ENCODE results near the gene FLG. TPM values are rescaled to one million over a fixed set of nuclear protein-coding genes. Genes with fewer than 3 reads are reported as not detected.
"Not testable (repeated sequence)": the region's sequence is repeated elsewhere in the genome, so short reads cannot be mapped to it uniquely, and the experiment has no call there.

Gene FLG
- total RNA-seq, 2 experiments from 2014 or later, result not detected

DNA sequence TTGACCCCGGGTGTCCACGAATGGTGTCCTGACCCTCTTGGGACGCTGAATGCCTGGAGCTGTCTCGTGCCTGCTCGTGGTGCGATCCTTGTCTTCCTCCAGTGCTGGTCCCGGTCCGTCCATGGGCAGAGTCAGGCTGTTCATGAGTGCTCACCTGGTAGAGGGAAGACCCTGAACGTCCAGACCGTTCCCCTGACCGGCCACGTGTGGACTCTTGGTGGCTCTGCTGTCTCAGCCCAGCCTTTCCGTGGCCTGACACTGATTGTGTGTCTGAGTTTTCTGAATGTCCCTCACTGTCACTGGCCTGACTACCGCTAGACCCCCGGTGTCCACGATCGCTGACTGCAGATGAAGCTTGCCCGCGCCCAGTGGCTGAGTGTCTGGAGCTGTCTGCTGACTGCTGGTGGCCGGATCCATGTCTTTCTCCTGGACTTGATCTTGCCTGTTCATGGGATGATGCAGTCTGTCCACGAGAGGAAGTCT is 11.7 kb downstream of the FLG start:
- H3K4me3 Mint-ChIP-seq, result no peak overlapping the region
- ChIA-PET POLR2A (no interaction called here), CTCF (no interaction called here)
- H3K4me1 Mint-ChIP-seq, result no peaks in the 10 kb centered on the region
- H3K27ac Mint-ChIP-seq, result no peak overlapping the region
- DNase-seq, result no peak
- H3K9me3 Mint-ChIP-seq, result peaks cover 6% of the 10 kb centered on the region
- peaks cover 1% of the 10 kb centered on the region for H3K27me3 Mint-ChIP-seq
- H3K36me3 Mint-ChIP-seq (ENCODE audit: low read depth), result no peaks in the 10 kb centered on the region

DNA sequence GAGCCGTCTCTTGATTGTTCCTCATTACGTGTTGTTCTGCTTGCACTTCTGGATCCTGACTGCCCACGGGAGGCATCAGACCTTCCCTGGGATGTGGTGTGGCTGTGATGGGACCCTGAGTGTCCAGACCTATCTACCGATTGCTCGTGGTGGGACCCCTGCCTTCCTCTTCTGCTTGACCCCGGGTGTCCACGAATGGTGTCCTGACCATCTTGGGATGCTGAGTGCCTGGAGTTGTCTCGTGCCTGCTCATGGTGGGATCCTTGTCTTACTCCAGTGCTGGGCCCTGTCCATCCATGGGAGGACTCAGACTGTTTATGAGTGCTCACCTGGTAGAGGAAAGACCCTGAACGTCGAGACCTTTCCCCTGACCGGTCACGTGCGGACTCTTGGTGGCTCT is 12.9 kb downstream of the FLG start:
- H3K27me3 Mint-ChIP-seq; H3K36me3 Mint-ChIP-seq (ENCODE audit: low read depth); H3K4me3 Mint-ChIP-seq; H3K9me3 Mint-ChIP-seq; H3K4me1 Mint-ChIP-seq; POLR2A ChIA-PET; DNase-seq; H3K27ac Mint-ChIP-seq: not testable (repeated sequence)
- CTCF ChIA-PET, result interaction anchor here (1.2 kb wide), 1 partner anchor 8 kb away, joined by 3 read pairs; no protein-coding TSS in a partner anchor

DNA sequence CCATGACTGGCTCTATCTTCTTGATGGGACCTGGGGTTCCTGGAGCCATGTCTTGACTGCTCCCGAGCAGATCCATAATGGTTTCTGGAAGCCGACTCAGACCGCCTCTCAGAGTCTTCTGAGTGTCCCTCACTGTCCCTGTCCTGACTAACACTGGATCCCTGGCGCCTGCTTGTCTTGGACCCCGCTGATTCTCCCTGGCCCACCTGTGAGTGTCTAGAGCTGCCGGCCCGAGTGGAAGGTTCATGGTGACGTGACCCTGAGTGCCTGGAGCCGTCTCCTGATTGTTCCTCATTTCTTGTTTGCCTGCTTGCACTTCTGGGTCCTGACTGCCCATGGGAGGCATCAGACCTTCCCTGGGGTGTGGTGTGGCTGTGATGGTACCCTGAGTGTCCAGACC is 15.1 kb downstream of the FLG start:
- H3K4me3 Mint-ChIP-seq, result no peak overlapping the region
- POLR2A ChIA-PET, result no interaction called here
- H3K27ac Mint-ChIP-seq, result no peak overlapping the region
- H3K36me3 Mint-ChIP-seq (ENCODE audit: low read depth), result no peaks in the 10 kb centered on the region
- peaks cover 8% of the 10 kb centered on the region for H3K9me3 Mint-ChIP-seq
- H3K4me1 Mint-ChIP-seq, result no peaks in the 10 kb centered on the region
- no peak for DNase-seq
- H3K27me3 Mint-ChIP-seq, result no peaks in the 10 kb centered on the region
- CTCF ChIA-PET, result no interaction called here

DNA sequence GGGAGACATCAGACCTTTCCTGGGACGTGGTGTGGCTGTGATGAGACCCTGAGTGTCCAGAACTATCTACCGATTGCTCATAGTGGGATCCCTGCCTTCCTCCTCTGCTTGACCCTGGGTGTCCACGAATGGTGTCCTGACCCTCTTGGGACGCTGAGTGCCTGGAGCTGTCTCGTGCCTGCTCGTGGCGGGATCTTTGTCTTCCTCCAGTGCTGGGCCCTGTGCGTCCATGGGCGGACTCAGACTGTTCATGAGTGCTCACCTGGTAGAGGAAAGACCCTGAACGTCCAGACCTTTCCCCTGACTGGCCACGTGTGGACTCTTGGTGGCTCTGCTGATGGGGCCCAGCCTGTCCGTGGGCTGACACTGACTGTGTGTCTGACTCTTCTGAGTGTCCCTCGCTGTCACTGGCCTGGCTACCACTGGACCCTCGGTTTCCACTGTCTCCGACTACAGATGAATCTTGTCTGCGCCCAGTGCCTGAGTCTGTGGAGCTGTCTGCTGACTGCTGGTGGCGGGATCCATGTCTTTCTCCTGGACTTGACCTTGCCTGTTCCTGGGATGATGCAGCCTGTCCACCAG is 15.6 kb downstream of the FLG start:
- POLR2A ChIA-PET; H3K4me1 Mint-ChIP-seq; CTCF ChIA-PET; H3K27me3 Mint-ChIP-seq; DNase-seq; H3K27ac Mint-ChIP-seq; H3K36me3 Mint-ChIP-seq (ENCODE audit: low read depth); H3K9me3 Mint-ChIP-seq; H3K4me3 Mint-ChIP-seq: not testable (repeated sequence)

DNA sequence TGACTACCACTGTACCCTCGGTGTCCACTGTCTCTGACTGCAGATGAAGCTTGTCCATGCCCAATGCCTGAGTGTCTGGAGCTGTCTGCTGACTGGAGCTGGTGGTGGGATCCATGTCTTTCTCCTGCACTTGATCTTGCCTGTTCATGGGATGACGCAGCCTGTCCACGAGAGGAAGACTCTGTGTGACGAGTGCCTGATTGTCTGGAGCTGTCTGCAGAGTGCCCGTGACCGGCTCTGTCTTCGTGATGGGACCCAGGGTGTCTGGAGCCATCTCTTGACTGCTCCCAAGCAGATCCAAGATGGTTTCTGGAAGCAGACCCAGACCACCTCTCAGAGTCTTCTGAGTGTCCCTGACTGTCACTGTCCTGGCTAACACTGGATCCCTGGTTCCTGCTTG is 16.3 kb downstream of the FLG start:
- H3K9me3 Mint-ChIP-seq; H3K4me3 Mint-ChIP-seq; H3K36me3 Mint-ChIP-seq (ENCODE audit: low read depth); POLR2A ChIA-PET; H3K27ac Mint-ChIP-seq; H3K4me1 Mint-ChIP-seq; H3K27me3 Mint-ChIP-seq; DNase-seq: not testable (repeated sequence)
- CTCF ChIA-PET, result interaction anchor here (1.3 kb wide), 1 partner anchor 9 kb away, joined by 4 read pairs; no protein-coding TSS in a partner anchor

DNA sequence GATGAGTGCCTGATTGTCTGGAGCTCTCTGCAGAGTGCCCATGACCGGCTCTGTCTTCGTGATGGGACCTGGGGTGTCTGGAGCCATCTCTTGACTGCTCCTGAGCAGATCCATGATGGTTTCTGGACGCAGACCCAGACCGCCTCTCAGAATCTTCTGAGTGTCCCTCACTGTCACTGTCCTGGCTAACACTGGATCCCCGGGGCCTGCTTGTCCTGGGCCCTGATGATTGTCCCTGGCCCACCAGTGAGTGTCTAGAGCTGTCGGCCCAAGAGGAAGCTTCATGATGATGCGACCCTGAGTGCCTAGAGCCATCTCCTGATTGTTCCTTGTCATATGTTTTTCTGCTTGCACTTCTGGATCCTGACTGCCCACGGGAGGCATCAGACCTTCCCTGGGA is 17.1 kb downstream of the FLG start:
- CTCF ChIA-PET, result interaction anchor here (1.3 kb wide), 1 partner anchor 9 kb away, joined by 4 read pairs; no protein-coding TSS in a partner anchor
- POLR2A ChIA-PET; DNase-seq; H3K27ac Mint-ChIP-seq; H3K4me1 Mint-ChIP-seq; H3K36me3 Mint-ChIP-seq (ENCODE audit: low read depth); H3K9me3 Mint-ChIP-seq; H3K27me3 Mint-ChIP-seq; H3K4me3 Mint-ChIP-seq: not testable (repeated sequence)

DNA sequence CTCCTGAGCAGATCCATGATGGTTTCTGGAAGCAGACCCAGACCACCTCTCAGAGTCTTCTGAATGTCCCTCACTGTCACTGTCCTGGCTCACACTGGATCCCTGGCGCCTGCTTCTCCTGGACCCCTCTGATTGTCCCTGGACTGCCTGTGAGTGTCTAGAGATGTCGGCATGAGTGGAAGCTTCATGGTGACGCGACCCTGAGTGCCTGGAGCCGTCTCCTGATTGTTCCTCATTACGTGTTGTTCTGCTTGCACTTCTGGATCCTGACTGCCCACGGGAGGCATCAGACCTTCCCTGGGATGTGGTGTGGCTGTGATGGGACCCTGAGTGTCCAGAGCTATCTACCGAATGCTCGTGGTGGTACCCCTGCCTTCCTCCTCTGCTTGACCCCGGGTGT is 18.9 kb downstream of the FLG start:
- H3K36me3 Mint-ChIP-seq (ENCODE audit: low read depth); DNase-seq; POLR2A ChIA-PET; H3K4me3 Mint-ChIP-seq; CTCF ChIA-PET; H3K27ac Mint-ChIP-seq; H3K4me1 Mint-ChIP-seq; H3K9me3 Mint-ChIP-seq; H3K27me3 Mint-ChIP-seq: not testable (repeated sequence)

DNA sequence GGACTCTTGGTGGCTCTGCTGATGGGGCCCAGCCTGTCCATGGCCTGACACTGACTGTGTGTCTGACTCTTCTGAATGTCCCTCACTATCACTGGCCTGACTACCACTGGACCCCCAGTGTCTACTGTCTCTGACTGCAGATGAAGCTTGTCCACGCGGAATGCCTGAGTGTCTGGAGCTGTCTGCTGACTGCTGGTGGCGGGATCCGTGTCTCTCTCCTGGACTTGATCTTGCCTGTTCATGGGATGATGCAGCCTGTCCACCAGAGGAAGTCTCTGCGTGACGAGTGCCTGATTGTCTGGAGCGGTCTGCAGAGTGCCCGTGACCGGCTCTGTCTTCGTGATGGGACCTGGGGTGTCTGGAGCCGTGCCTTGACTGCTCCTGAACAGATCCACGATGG is 20.3 kb downstream of the FLG start:
- POLR2A ChIA-PET; DNase-seq; H3K4me3 Mint-ChIP-seq; H3K4me1 Mint-ChIP-seq; H3K9me3 Mint-ChIP-seq; H3K27me3 Mint-ChIP-seq; CTCF ChIA-PET; H3K27ac Mint-ChIP-seq; H3K36me3 Mint-ChIP-seq (ENCODE audit: low read depth): not testable (repeated sequence)

DNA sequence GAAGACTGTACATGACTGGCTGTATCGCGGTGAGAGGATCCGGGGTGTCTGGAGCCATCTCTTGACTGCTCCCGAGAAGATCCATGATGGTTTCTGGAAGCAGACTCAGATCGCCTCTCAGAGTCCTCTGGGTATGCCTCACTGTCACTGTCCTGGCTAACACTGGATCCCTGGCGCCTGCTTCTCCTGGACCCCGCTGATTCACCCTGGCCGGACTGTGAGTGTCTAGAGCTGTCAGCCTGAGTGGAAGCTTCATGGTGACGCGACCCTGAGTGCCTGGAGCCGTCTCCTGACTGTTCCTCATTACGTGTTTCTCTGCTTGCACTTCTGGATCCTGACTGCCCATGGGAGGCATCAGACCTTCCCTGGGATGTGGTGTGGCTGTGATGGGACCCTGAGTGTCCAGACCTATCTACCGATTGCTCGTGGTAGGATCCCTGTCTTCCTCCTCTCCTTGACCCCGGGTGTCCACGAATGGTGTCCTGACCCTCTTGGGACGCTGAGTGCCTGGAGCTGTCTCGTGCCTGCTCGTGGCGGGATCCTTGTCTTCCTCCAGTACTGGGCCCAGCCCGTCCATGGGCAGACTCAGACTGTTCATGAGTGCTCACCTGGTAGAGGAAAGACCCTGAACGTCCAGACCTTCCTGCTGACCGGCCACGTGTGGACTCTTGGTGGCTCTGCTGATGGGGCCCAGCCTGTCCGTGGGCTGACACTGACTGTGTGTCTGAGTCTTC is 21.7 kb downstream of the FLG start:
- H3K36me3 Mint-ChIP-seq (ENCODE audit: low read depth), result not testable (repeated sequence)

DNA sequence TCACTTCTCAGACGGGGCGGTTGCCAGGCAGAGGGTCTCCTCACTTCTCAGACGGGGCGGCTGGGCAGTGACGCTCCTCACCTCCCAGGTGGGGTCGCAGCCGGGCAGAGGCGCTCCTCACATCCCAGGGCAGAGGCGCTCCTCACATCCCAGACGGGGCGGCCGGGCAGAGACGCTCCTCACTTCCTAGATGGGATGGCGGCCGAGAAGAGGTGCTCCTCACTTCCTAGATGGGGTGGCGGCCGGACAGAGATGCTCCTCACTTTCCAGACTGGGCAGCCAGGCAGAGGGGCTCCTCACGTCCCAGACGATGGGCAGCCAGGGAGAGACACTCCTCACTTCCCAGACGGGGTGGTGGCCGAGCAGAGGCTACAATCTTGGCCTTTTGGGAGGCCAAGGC is 68.6 kb downstream of the FLG start:
- H3K4me1 Mint-ChIP-seq; H3K27ac Mint-ChIP-seq; H3K36me3 Mint-ChIP-seq (ENCODE audit: low read depth); H3K9me3 Mint-ChIP-seq; POLR2A ChIA-PET; CTCF ChIA-PET; H3K27me3 Mint-ChIP-seq; H3K4me3 Mint-ChIP-seq; DNase-seq: not testable (repeated sequence)

More for the DNA sequence above, 21.7 kb downstream of the FLG start:
- H3K9me3 Mint-ChIP-seq, POLR2A ChIA-PET, CTCF ChIA-PET, H3K27ac Mint-ChIP-seq, H3K4me1 Mint-ChIP-seq, DNase-seq, H3K4me3 Mint-ChIP-seq, H3K27me3 Mint-ChIP-seq: not testable (repeated sequence)

Other genes starting within 250 kb of the FLG start
- not detected for gene TCHHL1, start 236.2 kb downstream of the FLG start, total RNA-seq
- gene TCHH, start 209.8 kb downstream of the FLG start, total RNA-seq, result under 1 TPM; 0.05 to 0.06 TPM
- gene RPTN, start 166.0 kb downstream of the FLG start, total RNA-seq, result not detected
- gene HRNR, start 101.0 kb downstream of the FLG start, total RNA-seq, result not detected
- not detected for gene FLG2, start 34.8 kb upstream of the FLG start, total RNA-seq
- gene CRNN, start 89.0 kb upstream of the FLG start, total RNA-seq, result not detected
- gene LCE5A, start 185.6 kb upstream of the FLG start, total RNA-seq, result not detected
- gene CRCT1, start 189.2 kb upstream of the FLG start, total RNA-seq, result not detected
- gene LCE3E, start 241.5 kb upstream of the FLG start, total RNA-seq, result not detected

All from activated CD4-positive, alpha-beta T cell treated with anti-CD3 and anti-CD28 coated beads, Interleukin-2, amount 10 ng/mL, durations not matched to agents 7 days and 5 days (primary cell).